Ascending aorta (tissue), 2 donors: Measurements from ENCODE around the gene TBC1D22B. TPM values are rescaled to one million over a fixed set of nuclear protein-coding genes. Genes with fewer than 3 reads are reported as not detected.
A peak's percentile ranks its signal among the peaks of the same experiment; 100 is the strongest.

Experiments used
- DNase-seq, 2 donors: peaks; one replicate each; pipeline ENCODE4 v3.0.0-alpha.2; 2019; ENCODE audit warnings: low spot score in 2 of 2
- H3K27ac ChIP-seq, 2 donors: fragments of 200-600 bp; sonication (generic); one replicate each; pipeline ENCODE4 v1.5.1; 2016 to 2017; ENCODE audit warnings: mild to moderate bottlenecking in 1 of 2
- H3K27me3 ChIP-seq: fragments of 200-600 bp; sonication (generic); one replicate; pipeline ENCODE4 v1.5.1; 2017
- H3K36me3 ChIP-seq, 2 donors: fragments of 200-600 bp; sonication (generic); one replicate each; pipeline ENCODE4 v1.5.1; 2016
- H3K4me1 ChIP-seq, 2 donors: fragments of 200-600 bp; sonication (generic); one replicate each; pipeline ENCODE4 v1.5.1; 2016 to 2017; ENCODE audit warnings: mild to moderate bottlenecking in 1 of 2
- H3K4me3 ChIP-seq, 2 donors: fragments of 200-600 bp; sonication (generic); one replicate each; pipeline ENCODE4 v1.5.1; 2016 to 2017; ENCODE audit warnings: mild to moderate bottlenecking in 1 of 2
- H3K9me3 ChIP-seq, 2 donors: fragments of 200-600 bp; sonication (generic); one replicate each; pipeline ENCODE4 v1.5.1; 2016
- intact Hi-C: fragments of 100-400 bp; cut with DNase I; formaldehyde crosslinking; loops from one replicate; pipeline ENCODE4 v1.15.1; 2023
- total RNA-seq: library from RNA; depleted of rRNA; stranded (reverse); fragments of >200 nt; gene quantifications from one replicate; pipeline ENCODE4 v1.1.0, GENCODE V29; 2016
- TF ChIP-seq, protein P1 (sequence below), 3 experiments: fragments of 200-600 bp in 2 of 3; fragments of 450-650 bp in 1 of 3; sonication (generic) in 2 of 3; IDR thresholded peaks; one replicate each; pipeline ENCODE4 v1.5.1; 2016 to 2019; ENCODE audit warnings: antibody characterized with exemption in 3 of 3, mild to moderate bottlenecking in 1 of 3, moderate library complexity in 1 of 3

TBC1D22B gene
- total RNA-seq, 1 donor from 2014 or later = 11.1 TPM

DNA sequence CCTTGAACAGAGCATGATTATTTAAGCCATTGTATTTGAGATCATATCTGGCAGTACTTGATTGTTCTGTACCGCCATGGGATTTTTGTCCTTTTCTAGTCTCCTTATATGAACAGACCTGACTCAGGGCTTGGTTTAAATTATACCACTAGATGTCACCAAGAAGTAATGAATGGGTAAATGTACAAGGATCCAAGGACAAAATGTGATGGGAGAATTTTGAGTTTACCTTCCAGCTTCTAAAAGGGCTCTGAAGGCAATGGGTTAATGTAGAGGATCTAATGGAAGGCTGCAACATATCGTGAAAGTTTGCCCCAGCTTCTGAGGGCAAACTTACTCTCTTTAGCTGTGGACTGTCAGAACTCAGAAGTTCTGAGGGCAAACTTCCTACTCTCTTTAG is 108.2 kb downstream of the TBC1D22B start:
- no peaks in the 10 kb centered on the region for H3K27me3 ChIP-seq
- H3K4me1 ChIP-seq = peaks cover 7 to 15% of the 10 kb centered on the region in 2 donors
- intact Hi-C loops = loop anchor here (1.0 to 5.0 kb wide), 3 partner anchors 67 to 327 kb away; partner anchors contain the start of gene CMTR1
- no peak for DNase-seq
- no peak overlapping the region for H3K4me3 ChIP-seq
- TF ChIP-seq, protein P1, sequence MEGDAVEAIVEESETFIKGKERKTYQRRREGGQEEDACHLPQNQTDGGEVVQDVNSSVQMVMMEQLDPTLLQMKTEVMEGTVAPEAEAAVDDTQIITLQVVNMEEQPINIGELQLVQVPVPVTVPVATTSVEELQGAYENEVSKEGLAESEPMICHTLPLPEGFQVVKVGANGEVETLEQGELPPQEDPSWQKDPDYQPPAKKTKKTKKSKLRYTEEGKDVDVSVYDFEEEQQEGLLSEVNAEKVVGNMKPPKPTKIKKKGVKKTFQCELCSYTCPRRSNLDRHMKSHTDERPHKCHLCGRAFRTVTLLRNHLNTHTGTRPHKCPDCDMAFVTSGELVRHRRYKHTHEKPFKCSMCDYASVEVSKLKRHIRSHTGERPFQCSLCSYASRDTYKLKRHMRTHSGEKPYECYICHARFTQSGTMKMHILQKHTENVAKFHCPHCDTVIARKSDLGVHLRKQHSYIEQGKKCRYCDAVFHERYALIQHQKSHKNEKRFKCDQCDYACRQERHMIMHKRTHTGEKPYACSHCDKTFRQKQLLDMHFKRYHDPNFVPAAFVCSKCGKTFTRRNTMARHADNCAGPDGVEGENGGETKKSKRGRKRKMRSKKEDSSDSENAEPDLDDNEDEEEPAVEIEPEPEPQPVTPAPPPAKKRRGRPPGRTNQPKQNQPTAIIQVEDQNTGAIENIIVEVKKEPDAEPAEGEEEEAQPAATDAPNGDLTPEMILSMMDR (IDR thresholded peaks at IDR 0.05) = peak in 2 of 3 experiments; percentile 35 to 58
- no peaks in the 10 kb centered on the region for H3K9me3 ChIP-seq
- peak overlapping the region; percentile 40 to 47 for H3K27ac ChIP-seq
- peaks cover 7 to 14% of the 10 kb centered on the region in 2 donors for H3K36me3 ChIP-seq

DNA sequence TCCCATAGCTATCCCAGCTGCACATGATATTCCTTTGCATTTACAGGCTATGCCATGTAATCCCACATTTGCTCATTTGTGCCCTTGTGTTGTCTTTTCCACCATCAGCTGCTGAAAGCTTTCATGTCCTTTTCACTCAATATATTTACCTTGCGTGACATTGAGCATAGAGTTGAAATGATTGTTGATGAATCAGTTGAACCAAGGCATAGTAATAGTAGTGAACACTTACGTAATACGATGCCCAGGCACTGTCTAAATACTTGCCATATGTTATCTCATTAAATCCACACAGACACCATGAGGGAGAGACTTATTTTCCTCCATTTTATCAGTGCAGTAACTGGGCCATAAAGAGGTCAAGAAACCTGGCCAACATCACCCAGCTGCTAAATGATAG is 109.3 kb downstream of the TBC1D22B start:
- DNase-seq = no peak
- Histone ChIP-seq H3K4me3 (no peak overlapping the region), H3K27ac (peak overlapping the region; percentile 40 to 47), H3K9me3 (no peaks in the 10 kb centered on the region), H3K27me3 (no peaks in the 10 kb centered on the region), H3K4me1 (peaks cover 9 to 25% of the 10 kb centered on the region in 2 donors), H3K36me3 (peaks cover 0 to 7% of the 10 kb centered on the region in 2 donors)
- TF ChIP-seq, protein P1 (IDR thresholded peaks at IDR 0.05) = no peak
- intact Hi-C loops = loop anchor here (5.0 kb wide), 2 partner anchors 65 to 325 kb away; partner anchors contain the start of gene CMTR1

DNA sequence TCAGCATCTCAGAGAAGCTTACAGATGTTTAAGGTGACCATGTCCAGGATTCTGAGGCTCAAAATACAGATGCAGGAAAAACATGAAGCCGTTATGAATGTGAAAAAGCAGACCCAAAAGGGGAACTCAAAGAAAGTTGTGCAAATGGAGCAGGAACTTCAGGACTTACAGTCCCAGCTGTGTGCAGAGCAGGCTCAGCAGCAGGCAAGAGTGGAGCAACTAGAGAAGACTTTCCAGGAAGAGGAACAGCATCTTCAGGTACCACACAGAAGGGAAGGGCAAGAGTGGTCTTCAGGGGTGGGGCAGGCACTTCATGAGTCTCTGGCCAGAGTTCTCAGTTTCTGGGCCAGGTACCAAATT is 111.4 kb downstream of the TBC1D22B start:
- no peaks in the 10 kb centered on the region for H3K36me3 ChIP-seq
- intact Hi-C loops = loop anchor here (5.0 kb wide), 2 partner anchors 63 to 323 kb away; partner anchors contain the start of gene CMTR1
- no peak overlapping the region for H3K4me3 ChIP-seq
- H3K27me3 ChIP-seq = no peaks in the 10 kb centered on the region
- peak overlapping the region; percentile 33 to 61 for H3K27ac ChIP-seq
- DNase-seq = no peak
- TF ChIP-seq, protein P1 (IDR thresholded peaks at IDR 0.05) = no peak
- H3K9me3 ChIP-seq = no peaks in the 10 kb centered on the region
- peaks cover 9 to 37% of the 10 kb centered on the region in 2 donors for H3K4me1 ChIP-seq

DNA sequence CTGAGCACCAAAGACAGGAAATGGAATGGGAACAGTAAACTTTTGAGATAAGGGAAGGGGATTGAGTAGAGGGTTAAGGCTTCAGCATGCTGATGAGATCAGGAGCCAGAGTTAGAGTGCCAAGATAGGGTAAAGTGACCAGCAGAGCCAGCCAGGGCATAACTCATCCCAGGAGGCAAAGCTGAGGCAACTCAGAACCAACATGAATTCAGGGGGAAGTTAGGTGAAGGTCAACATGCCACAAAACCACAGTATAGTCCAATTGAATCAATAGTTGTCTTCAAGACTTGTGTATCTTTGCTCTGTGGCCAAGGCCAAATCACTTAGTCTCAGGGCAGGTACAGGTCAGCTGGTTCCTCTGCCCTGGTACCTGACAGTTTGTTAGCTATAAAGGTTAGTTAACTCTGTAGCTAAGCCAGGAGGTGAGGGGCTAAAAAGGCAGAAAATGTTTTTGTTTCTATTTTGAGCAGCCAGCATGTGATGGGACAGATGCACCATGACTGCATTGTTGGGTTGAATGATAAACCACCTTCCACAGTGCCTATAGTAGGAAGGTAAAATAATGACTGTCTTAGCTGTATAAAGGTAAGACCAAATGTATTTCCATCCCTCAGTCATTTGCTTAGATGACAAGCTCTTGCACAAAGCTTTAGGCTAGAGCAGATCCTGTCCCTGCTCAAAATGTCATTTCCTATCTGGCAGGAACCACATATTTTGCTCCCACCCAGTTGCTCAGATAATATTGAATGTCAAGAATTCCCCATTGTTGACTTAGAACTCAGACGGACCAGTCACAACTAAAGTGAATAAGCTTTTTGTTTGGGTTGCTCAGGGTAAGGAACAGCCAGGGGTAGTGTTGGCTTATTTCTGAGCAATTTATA is 112.0 kb downstream of the TBC1D22B start:
- Histone ChIP-seq H3K27ac (peak overlapping the region; percentile 33 to 61), H3K9me3 (no peaks in the 10 kb centered on the region), H3K27me3 (no peaks in the 10 kb centered on the region), H3K4me3 (no peak overlapping the region), H3K4me1 (peaks cover 12 to 37% of the 10 kb centered on the region in 2 donors), H3K36me3 (peaks cover 0 to 5% of the 10 kb centered on the region in 2 donors)
- no peak for DNase-seq
- intact Hi-C loops = loop anchor here (5.0 kb wide), 2 partner anchors 63 to 323 kb away; partner anchors contain the start of gene CMTR1
- TF ChIP-seq, protein P1 (IDR thresholded peaks at IDR 0.05) = no peak

DNA sequence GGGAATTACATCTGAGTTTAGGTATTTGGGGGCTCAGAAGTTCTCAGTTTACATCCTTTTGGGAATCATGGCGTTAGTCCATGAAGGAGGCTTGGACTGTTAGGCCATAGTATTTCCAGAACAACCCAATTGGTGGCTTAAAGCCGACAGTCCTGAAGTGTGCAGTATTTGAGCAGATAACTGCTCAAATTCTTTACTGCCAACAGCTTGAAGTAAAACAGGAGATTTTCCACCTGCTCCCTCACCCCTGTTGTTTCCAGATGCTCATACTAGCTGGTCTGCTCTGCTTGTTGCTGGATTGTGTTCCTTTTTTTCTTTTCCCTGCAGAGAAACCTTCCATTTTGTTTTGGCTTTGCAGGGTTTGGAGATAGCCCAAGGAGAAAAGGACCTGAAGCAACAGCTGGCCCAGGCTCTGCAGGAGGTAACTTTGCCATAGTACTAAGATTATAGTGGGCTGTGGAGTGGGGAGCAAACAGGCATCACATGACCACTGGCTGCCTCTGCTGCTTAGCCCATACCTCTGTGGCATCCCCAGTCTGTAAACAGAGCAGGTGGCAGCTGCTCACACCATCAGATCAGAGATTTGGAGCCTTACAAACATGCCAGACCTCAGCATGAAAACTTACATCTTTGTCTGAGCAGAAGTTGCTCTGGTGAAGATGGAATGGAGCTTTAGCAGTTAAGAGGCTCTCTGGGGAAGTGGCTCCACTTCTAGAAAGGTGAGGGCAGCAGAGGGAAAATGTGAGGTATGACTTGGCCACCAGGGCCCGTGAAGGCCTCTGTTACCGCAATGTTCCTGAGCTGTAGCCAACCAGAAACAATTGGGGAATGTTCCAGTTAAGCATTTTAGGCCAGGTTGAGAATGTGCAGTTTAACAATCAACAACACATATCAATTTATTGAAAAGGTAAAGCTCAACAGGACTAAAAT is 113.8 kb downstream of the TBC1D22B start:
- TF ChIP-seq, protein P1 (IDR thresholded peaks at IDR 0.05) = no peak
- Histone ChIP-seq H3K9me3 (no peaks in the 10 kb centered on the region), H3K27me3 (no peaks in the 10 kb centered on the region), H3K4me1 (peaks cover 12 to 37% of the 10 kb centered on the region in 2 donors), H3K4me3 (no peak overlapping the region), H3K36me3 (peaks cover 3 to 7% of the 10 kb centered on the region in 2 donors), H3K27ac (peak overlapping the region; percentile 22 to 61)
- no peak for DNase-seq
- intact Hi-C loops = no loop called here
